HG03159 (cell line): ENCODE measurements around the gene SNORC.

Source experiments
- ATAC-seq: cut with Tn5 transposase; IDR thresholded peaks from one replicate; pipeline ENCODE4 v1.9.1; 2021; ENCODE audit warnings: mild to moderate bottlenecking, moderate library complexity; ENCODE audit not compliant: unreplicated experiment

The SNORC gene

DNA sequence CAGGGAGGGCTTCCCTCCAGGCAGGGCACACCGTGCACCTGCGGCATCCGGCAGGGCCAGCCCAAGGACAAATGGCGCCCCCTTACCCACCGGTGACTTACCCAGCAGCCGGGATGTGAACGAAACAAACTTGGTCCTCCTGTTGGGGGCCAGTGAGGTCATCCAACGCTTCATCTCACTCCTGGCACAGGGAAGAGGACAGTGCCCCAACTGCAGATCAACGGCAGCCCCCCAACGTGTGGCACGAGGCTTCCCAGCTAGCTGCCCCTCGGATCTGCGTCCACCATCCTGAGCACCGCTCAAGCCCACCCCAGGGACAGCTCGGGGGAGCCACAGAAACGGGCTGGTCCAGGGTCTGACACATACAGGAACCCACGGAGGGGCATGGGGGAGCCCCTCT, 12.0 kb downstream of the SNORC start:
- no peak for ATAC-seq

- ATAC-seq: no peak
Observed at GRCh38 chr2:232882505-232883115, 12.5 kb downstream of the SNORC start.

- no peak for ATAC-seq
Observed at GRCh38 chr2:232883116-232883721, 13.2 kb downstream of the SNORC start.

GRCh38 chr2:232884001-232884421, 13.9 kb downstream of the SNORC start:
- no peak for ATAC-seq

- ATAC-seq: no peak
Observed at GRCh38 chr2:232884549-232885263, 14.6 kb downstream of the SNORC start.

- no peak for ATAC-seq
Observed at GRCh38 chr2:232885264-232885961, 15.3 kb downstream of the SNORC start.

GRCh38 chr2:232886176-232886575, 16.1 kb downstream of the SNORC start:
- ATAC-seq: no peak

DNA sequence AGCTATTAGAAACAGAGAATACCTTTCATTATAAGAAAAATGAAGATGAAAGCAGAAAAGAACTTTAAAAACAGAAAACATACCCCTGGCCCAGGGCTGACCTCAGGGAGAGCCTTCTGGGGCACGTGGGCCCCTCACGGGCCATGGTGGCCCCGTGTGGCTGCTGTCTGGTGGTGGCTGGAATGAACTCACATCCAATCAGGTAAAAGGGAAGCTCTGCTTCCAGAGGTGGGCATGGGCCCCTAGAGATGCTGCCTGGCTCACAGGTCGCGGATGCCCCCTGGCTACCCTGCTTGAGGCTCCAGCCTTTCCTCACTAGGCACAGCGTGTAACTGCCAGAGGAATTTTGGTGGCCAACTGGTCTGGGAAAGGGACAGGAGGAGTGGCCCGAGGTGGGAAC, 16.6 kb downstream of the SNORC start:
- ATAC-seq: no peak

DNA sequence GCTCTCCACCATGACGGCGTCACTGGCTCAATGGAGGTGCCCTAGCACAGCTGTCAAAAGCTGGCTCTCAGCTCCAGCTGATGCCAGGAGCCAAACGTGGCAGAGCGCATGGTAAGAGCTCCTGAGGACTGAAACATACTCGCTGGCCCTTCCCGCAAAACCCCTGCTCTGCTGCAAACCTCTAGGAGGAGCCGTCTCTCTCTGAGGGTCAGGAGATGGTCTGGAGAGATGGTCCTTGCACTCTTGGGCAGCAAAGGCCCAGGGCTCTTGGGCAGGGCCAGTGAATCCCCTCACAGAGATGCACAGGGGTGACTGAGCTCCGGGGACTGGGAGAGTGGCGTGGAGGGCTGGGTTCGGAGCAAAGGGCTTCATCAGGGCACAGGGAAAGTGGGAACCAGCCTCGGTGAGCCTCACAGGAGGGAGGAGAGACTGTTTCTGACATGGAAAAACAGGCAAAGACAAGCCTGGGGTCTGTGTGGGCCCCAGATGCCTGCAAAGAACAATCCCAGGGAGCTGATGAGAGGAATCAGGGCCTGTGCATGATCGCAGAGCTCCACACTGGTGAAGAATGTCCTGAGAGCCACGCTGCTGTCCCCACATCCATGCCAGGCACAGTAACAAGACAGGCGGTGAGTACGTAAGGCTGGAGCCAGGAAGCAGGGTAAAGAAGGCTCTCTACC, 17.2 kb downstream of the SNORC start:
- ATAC-seq: no peak

- no peak for ATAC-seq
Observed at GRCh38 chr2:232888099-232888836, 18.2 kb downstream of the SNORC start.

DNA sequence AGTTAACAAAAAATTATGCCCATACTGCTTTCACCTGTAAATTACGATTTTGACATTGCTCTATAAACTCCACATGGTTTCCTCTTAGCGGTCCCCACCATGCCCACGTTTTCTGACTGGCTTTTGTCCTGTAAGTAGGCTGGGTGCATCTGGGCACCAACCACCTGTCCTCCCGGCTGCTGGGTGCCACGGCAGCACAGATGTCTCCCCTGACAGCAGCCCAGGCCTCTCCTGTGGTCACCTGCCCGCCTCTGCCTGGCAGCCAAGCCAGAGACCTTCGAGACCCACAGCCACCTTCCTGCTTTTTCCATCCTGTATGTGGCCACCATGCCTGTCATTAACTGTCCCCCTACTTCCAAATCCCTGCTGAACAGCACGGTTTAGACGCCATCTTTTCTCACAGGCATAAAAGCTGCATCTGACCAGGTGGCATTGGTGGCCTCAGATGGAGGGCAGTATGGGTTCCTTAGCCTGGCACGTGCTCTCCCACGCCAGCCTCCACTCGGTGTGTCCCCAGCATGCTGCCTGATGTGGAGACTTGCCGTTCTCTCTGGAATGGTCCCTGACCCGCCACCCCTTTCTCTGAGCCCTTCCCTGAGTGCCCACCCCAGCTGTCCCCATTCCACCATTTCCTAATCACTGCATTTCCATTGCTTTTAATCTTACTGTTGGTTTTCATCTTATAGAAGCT, 18.9 kb downstream of the SNORC start:
- ATAC-seq: no peak

GRCh38 chr2:232889876-232890401, 19.9 kb downstream of the SNORC start:
- no peak for ATAC-seq

- ATAC-seq: no peak
Observed at GRCh38 chr2:232890536-232890895, 20.5 kb downstream of the SNORC start.

DNA sequence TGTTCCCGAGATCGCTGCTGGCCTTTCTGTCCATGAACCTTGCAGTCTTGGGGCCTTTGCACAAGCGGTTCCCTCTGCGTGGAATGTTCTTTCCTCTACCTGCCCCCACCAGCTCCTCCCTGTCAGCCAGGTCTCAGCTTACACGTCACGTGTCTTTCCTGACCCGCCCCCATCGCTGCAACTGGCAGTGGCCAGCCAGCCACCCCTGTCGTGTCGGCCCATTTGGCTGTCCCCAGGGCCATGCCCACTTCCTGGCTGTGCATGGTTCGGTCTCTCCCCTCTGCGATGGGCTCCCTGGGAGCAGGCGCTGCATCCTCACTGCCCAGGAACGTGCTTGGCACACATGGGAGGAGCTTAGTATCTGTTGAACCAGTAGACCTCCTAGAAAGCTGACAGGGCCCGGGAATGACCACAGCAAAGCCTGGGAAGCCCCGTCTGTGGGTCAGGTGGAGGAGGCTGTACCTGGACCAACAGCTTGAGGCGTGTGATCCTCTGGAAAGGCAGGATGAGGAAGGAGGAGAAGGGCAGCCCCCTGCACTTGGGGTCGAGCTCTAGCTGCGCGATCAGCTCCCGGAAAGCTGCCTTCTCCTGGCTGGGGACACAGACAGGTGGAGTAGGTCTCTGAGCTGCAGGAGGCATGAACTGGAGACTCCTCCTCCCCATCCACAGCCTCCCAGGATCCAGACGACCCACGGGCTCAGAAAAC, 21.0 kb downstream of the SNORC start:
- ATAC-seq: no peak

DNA sequence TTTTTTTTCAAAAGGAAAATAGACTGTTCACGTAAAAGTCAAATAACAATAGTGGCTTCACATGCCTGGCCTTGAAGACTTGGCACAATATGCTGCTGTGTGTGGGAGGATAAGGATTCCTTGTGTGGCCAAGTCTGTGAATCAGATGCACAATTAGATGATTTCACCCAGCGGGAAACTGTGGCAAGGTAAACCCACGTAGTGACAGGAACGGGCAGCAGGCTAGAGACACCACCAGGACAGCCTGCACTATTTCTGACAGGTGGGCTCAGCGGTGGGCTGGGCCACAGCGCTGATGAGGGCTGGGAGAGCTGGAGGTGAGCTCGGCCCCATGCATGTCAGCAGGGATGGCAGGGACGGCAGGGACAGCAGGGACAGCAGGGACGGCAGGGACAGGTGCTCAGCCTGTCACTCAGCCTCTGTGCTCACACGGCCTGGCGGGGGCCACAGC, 21.6 kb downstream of the SNORC start:
- ATAC-seq: no peak

DNA sequence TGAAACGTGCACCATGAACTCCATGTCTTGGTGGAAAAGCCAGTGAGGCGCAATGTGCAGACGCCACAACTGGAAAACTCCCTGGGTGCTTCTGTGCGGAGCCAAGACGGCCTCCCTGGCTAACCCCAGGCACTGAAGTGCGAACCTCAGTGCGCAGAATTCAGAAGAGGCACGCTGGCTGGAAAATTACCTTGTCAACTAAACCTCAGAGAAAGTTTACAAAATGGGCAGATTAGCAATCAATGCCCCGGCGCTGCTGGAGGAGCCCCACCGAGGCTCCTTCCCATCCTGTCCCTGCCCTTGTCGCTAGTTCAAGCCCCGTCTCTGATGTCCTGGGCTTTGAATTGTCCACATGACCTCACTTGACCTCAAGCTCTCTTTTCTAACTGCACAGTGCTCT, 22.2 kb downstream of the SNORC start:
- no peak for ATAC-seq

GRCh38 chr2:232892843-232893242, 22.8 kb downstream of the SNORC start:
- ATAC-seq: no peak

GRCh38 chr2:232893834-232894233, 23.8 kb downstream of the SNORC start:
- no peak for ATAC-seq

DNA sequence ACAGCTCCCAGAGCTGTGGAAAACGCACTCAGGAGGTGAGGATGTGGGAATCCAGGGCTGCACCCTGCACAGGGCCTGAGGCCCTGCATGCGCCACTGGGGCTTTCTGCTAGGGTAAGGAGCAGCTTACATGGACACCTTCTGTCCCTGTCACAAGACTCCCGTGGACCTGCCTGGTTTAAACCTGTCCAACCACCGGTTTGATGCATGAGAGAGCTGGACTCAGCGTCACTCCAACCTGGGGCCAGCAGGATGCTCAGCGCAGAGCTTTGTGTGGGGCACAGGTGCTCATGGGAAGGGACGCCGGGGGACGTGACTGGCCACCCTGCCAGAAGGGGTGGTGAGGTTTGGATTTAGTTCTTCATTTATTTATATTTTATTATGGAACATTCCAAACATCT, 24.2 kb downstream of the SNORC start:
- no peak for ATAC-seq
